Heart left ventricle (tissue), 13 donors: ENCODE results near the gene IQSEC1.

Source experiments
- CTCF ChIP-seq, 12 donors: fragments of 200-600 bp; sonication (generic) in 4 of 12; IDR thresholded peaks; one replicate each; pipeline versions ENCODE4 v1.5.0 to v1.8.0; 2018 to 2022; ENCODE audit warnings: antibody characterized with exemption in 12 of 12, mild to moderate bottlenecking in 5 of 12
- POLR2A ChIP-seq, 2 donors: fragments of 450-650 bp; IDR thresholded peaks; one replicate each; pipeline ENCODE4 v1.6.1; 2017; ENCODE audit warnings: antibody characterized with exemption in 2 of 2, mild to moderate bottlenecking in 2 of 2, moderate library complexity in 2 of 2
- donor health status: ischemic (EF 13 %, LVEDD 7.1; RV severe dilation, severe dysfunction).
- donor health status: DM: no; HTN: yes; CAD: no.
- donor health status: DM: no; HTN: no; CAD: no.
- donor health status: ischemic (EF 25% LVEDD 6.9; RV normal size, moderate dysfunction).
- donor health status: ischemic (EF 25% LVEDD 5.7; RV mildly dilated, moderate dysfunction).
- donor health status: ischemic (EF 35%, LVEDD 5.7; RV mildly dilated, moderate dysfunction).
- donor health status: nonischemic (EF 11% LVEDD 7.7; RV severe dilation, severe dysfunction).
- donor health status: DM: yes; HTN: yes; CAD: no.
- donor health status: PGD.
- donor health status: ischemic (EF 29% LVEDD 5.4; RV normal size, mild dysfunction).
- donor health status: nonischemic (EF 23%, LVEDD 6.1; RV moderate dilation, normal function).

- TF ChIP-seq CTCF (IDR thresholded peaks at IDR 0.05) (no peak), POLR2A (IDR thresholded peaks at IDR 0.05) (no peak)
Observed at GRCh38 chr3:13008155-13008995, 64.9 kb downstream of the IQSEC1 start.
